GM23248 (cell line): ENCODE measurements around the gene FABP7.

Experiments
- EZH2 ChIP-seq: fragments of 200-600 bp; sonication (generic); IDR thresholded peaks from 2 replicates; pipeline ENCODE4 v1.6.1; 2018; ENCODE audit warnings: antibody characterized with exemption, mild to moderate bottlenecking; ENCODE audit not compliant: insufficient read depth, poor library complexity, severe bottlenecking
- EZH2phosphoT487 ChIP-seq: fragments of 200-600 bp; sonication (generic); IDR thresholded peaks from 2 replicates; pipeline ENCODE4 v1.6.1; 2018; ENCODE audit warnings: antibody characterized with exemption, moderate library complexity, mild to moderate bottlenecking, low read depth; ENCODE audit not compliant: insufficient read depth

- TF ChIP-seq EZH2phosphoT487, result no peak
- TF ChIP-seq EZH2, result no peak
Observed at GRCh38 chr6:122810189-122810588, 30.7 kb downstream of the FABP7 start.
